ENCODE measurements around the gene PTPN4. TPM values are rescaled to one million over a fixed set of nuclear protein-coding genes. Genes with fewer than 3 reads are reported as not detected.

Gene PTPN4
- total and polyA plus RNA-seq, 7 donors, result 2.1 to 35.4 (median 17.3) TPM

DNA sequence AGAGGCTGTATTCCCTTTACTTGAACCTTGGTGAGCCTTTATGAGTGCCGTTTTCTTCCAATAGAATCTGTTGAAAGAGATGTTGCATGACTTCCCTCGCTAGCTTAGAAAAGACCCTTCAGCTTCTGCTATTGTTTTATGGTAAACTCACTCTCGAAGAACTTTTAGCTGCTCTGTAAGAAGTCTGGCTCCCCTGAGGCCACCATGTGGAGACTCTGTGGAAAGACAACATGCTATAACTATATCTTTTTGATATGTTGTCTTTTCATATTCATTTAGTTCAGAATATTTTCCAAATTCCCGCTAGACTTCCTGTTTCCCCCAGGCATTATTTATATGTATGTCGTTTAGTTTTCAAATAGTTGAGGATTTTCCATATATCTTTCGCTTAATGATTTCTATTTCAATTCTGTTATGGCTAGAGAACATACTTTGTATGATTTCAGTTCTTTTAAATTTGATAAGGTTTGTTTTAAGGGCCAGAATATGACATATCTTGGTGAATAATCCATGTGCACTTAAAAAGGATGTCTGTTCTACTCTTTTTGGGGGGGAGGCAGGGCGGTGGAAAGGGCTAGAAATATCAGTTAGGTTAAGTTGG, 64.1 kb downstream of the PTPN4 start:
- Histone ChIP-seq H3K4me3 (no peak overlapping the region), H3K36me3 (ENCODE audit: insufficient read depth in 1 of 2, low read depth in 1 of 2) (no peaks in the 10 kb centered on the region), H3K9me3 (no peaks in the 10 kb centered on the region), H3K27me3 (ENCODE audit: insufficient read depth in 3 of 3, low read length in 2 of 3) (no peaks in the 10 kb centered on the region), H3K27ac (no peak overlapping the region), H3K4me1 (peaks cover 38% of the 10 kb centered on the region)
- TF ChIP-seq, protein P1, sequence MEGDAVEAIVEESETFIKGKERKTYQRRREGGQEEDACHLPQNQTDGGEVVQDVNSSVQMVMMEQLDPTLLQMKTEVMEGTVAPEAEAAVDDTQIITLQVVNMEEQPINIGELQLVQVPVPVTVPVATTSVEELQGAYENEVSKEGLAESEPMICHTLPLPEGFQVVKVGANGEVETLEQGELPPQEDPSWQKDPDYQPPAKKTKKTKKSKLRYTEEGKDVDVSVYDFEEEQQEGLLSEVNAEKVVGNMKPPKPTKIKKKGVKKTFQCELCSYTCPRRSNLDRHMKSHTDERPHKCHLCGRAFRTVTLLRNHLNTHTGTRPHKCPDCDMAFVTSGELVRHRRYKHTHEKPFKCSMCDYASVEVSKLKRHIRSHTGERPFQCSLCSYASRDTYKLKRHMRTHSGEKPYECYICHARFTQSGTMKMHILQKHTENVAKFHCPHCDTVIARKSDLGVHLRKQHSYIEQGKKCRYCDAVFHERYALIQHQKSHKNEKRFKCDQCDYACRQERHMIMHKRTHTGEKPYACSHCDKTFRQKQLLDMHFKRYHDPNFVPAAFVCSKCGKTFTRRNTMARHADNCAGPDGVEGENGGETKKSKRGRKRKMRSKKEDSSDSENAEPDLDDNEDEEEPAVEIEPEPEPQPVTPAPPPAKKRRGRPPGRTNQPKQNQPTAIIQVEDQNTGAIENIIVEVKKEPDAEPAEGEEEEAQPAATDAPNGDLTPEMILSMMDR (IDR thresholded peaks at IDR 0.05), result peak; percentile 67
- intact Hi-C loops (cut with DNase I), result loop anchor here (1.0 to 5.0 kb wide), 4 partner anchors 42 to 121 kb away; no protein-coding TSS in a partner anchor
- 66 to 67% (median 67%) methylated on average over 7 of the region's 7 CpGs for WGBS, 3 donors
- ATAC-seq (peak in 2 of 4 donors; percentile 51 to 69), DNase-seq (no peak)

DNA sequence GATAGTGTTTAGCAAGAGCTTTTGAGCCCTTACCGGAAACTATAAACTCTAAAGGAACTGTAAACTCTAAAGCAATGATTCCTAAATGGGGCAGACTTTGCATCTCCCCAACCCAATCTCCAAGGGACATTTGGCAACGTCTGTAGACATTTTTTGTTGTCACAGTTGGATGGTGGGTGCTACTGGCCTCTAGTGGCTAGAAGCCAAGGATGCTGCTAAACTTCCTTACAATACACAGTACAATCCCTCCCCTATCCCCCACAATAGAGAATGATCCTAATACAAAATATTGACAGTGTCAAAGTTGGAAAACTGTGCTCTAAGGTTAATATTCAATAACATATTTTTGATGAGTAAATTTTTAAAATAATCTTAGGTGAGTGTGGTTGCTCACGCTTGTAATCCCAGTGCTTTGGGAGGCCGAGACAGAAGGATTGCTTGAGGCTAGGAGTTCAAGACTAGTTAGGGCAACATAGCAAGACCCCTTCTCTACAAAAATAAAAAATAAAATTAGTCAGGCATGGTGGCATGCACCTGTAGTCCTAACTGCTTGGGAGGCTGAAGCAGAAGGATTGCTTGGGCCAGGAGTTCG, 66.7 kb downstream of the PTPN4 start:
- H3K27me3 ChIP-seq (ENCODE audit: insufficient read depth in 3 of 3, low read length in 2 of 3), result no peaks in the 10 kb centered on the region
- H3K36me3 ChIP-seq (ENCODE audit: insufficient read depth in 1 of 2, low read depth in 1 of 2), result no peaks in the 10 kb centered on the region
- no peak overlapping the region for H3K27ac ChIP-seq
- intact Hi-C loops (cut with DNase I), result loop anchor here in 1 of 2 donors (5.0 kb wide), 1 partner anchor 124 kb away; no protein-coding TSS in a partner anchor
- H3K4me1 ChIP-seq, result peaks cover 16% of the 10 kb centered on the region
- DNase-seq (no peak), ATAC-seq (peak in 2 of 4 donors; percentile 53 to 56)
- H3K9me3 ChIP-seq, result peaks cover 11% of the 10 kb centered on the region
- TF ChIP-seq, protein P1 (IDR thresholded peaks at IDR 0.05), result peak; percentile 28
- WGBS, 3 donors, result 73 to 77% (median 75%) methylated on average over 5 of the region's 5 CpGs
- no peak overlapping the region for H3K4me3 ChIP-seq

DNA sequence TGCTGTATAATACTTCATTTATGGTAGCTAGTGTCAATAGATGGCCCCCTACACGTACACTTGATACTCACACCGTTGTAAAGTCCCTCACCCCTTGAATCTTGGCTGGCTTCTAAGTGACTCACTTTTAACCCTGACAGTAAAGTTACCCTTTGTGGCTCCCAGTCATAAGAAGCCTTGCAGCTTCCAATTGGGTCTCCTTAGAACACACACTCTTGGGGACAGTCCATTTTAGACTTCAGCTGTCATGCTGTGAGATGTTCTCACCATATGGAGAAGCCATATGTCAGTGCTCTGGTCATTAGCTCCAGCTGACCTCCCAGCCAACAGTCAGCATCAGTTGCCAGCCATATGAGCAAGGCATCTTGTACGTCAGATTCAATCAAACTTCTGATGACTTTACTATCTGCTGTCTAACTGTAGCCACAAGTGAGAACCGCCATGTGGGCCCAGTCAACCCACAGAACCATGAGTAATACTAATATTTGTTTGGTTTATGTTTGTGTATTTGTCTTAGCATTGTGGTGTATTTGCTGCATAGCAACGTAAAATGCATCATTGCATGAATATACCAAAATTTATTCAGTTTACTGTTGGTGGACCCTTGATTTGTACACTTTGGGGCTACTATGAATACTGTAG, 68.3 kb downstream of the PTPN4 start:
- DNase-seq (no peak), ATAC-seq (peak; percentile 64 to 79 (median 72))
- H3K9me3 ChIP-seq, result peaks cover 11% of the 10 kb centered on the region
- intact Hi-C loops (cut with DNase I), result loop anchor here in 1 of 2 donors (5.0 kb wide), 1 partner anchor 126 kb away; no protein-coding TSS in a partner anchor
- no peaks in the 10 kb centered on the region for H3K27me3 ChIP-seq (ENCODE audit: insufficient read depth in 3 of 3, low read length in 2 of 3)
- H3K27ac ChIP-seq, result no peak overlapping the region
- no peak overlapping the region for H3K4me3 ChIP-seq
- WGBS, 3 donors, result 57 to 72% (median 59%) methylated on average over 5 of the region's 5 CpGs
- H3K36me3 ChIP-seq (ENCODE audit: insufficient read depth in 1 of 2, low read depth in 1 of 2), result no peaks in the 10 kb centered on the region
- H3K4me1 ChIP-seq, result peaks cover 12% of the 10 kb centered on the region
- TF ChIP-seq, protein P1 (IDR thresholded peaks at IDR 0.05), result no peak

DNA sequence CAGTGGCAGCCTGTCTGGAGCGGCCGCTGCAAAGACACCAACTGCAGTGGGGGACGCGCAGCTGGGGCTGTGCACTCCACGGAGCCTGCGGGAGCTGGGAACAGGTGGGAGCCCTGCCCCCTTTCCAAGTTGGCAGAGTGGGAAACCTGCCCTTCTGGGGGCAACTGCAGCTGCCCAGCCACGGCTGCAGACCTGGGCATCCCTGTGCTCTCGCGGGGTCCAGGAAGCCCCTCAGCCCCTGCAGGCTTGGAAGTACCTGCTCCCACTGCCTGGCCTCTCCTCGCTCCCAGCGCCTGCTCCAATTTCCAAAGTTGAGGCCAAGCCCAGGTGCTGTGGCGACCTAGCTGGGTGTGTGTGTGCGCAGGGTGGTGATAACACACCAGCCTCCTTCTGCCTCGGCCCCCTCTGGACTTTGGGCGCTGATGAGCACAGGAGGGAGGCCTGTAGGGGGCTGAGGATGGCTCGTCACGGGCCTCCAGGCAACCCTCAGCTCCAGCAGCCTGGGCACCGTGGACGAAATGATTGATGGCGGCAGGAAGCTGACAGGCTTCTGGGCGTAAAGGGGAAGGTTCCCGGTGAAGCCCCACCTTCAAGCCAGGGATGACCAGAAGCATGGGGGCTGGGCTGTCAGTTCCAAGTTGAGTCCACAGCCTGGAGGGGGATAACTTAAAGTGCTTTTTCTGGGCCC, 76.9 kb downstream of the PTPN4 start:
- Histone ChIP-seq H3K36me3 (ENCODE audit: insufficient read depth in 1 of 2, low read depth in 1 of 2) (no peaks in the 10 kb centered on the region), H3K9me3 (no peaks in the 10 kb centered on the region), H3K27me3 (ENCODE audit: insufficient read depth in 3 of 3, low read length in 2 of 3) (no peaks in the 10 kb centered on the region), H3K4me3 (no peak overlapping the region), H3K27ac (no peak overlapping the region), H3K4me1 (peaks cover 12% of the 10 kb centered on the region)
- 85 to 91% (median 86%) methylated on average over 22 of the region's 22 CpGs for WGBS, 3 donors
- DNase-seq (peak in 1 of 2 donors; percentile 23), ATAC-seq (no peak)
- TF ChIP-seq, protein P1 (IDR thresholded peaks at IDR 0.05), result no peak
- intact Hi-C loops (cut with DNase I), result no loop called here
